HL-60 (cell line): ENCODE measurements around the gene RSRC2.

ENCODE experiments used
- DNase-seq, 2 experiments: peaks; one replicate each; pipeline ENCODE4 v3.0.0-alpha.2; 2010 to 2020; ENCODE audit warnings: low read depth in 1 of 2, low spot score in 1 of 2
- H3K27ac ChIP-seq: fragments of 250-450 bp; sonication (Bioruptor Pico); replicated peaks from 2 replicates; pipeline ENCODE4 v1.5.1; 2020; ENCODE audit warnings: mild to moderate bottlenecking, moderate library complexity
- H3K27me3 ChIP-seq: fragments of 250-450 bp; sonication (Bioruptor Pico); 2 replicates; pipeline ENCODE4 v1.5.1; 2021; ENCODE audit warnings: mild to moderate bottlenecking, moderate library complexity; ENCODE audit not compliant: insufficient read depth, poor library complexity, severe bottlenecking
- H3K4me3 ChIP-seq: replicated peaks from 2 replicates; pipeline ENCODE4 v1.5.1; 2011; ENCODE audit warnings: mild to moderate bottlenecking, control low read depth, low read length; ENCODE audit not compliant: insufficient read depth
- CTCF ChIP-seq: IDR thresholded peaks from one replicate; pipeline ENCODE4 v1.5.1; 2011; ENCODE audit warnings: low read length, control low read depth, inconsistent platforms; ENCODE audit not compliant: insufficient read depth
- GABPA ChIP-seq: IDR thresholded peaks from 2 replicates; pipeline ENCODE4 v1.6.1; 2012; ENCODE audit warnings: low read depth
- POLR2AphosphoS5 ChIP-seq: IDR thresholded peaks from 2 replicates; pipeline ENCODE4 v1.6.1; 2012; ENCODE audit warnings: low read depth
- REST ChIP-seq: IDR thresholded peaks from 2 replicates; pipeline ENCODE4 v1.6.1; 2012; ENCODE audit warnings: low read depth; ENCODE audit not compliant: insufficient replicate concordance
- SPI1 ChIP-seq: IDR thresholded peaks from 2 replicates; pipeline ENCODE4 v1.6.1; 2012; ENCODE audit warnings: low read depth, mild to moderate bottlenecking, borderline replicate concordance

The RSRC2 gene

DNA sequence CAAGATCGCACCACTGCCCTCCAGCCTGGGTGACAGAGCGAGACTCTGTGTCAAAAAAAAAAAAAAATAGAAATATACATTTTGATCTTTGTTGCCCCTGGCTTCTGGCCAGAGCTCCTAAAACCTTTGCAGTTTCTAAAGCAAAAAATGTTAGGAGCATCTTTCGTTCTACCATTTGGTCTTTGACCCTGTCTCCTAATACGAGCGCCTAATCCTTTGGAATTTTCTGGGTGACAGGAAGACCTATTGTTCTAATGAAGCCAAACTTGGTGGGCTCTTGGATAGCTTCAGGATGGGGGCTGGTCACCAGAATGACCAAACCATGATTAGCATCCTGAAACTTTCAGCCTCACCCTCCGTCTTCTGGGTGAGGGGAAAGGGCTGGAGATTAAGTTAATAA, 72.0 kb downstream of the RSRC2 start:
- Histone ChIP-seq H3K27ac (no peak overlapping the region), H3K27me3 (no peaks in the 10 kb centered on the region)

DNA sequence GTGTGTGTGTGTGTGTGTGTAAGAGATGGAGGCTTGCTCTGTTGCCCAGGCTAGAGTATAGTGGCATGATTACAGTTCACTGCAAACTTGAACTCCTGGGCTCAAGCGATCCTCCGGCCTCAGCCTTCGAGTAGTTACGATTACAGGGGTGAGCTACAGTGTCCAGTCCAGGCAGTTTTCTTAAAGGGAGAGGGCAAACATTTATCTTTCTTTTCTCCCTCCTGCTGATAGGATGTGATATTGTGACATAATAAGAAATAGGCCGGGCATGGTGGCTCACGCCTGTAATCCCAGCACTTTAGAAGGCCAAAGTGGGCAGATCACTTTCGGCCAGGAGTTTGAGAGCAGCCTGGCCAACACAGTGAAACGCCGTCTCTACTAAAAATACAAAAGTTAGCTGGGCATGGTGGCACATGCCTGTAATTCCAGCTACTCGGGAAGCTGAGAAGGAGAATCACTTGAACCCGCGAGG, 72.5 kb downstream of the RSRC2 start:
- Histone ChIP-seq H3K4me3 (no peak overlapping the region), H3K27ac (no peak overlapping the region), H3K27me3 (no peaks in the 10 kb centered on the region)
- no peak for DNase-seq
- TF ChIP-seq SPI1 (no peak), CTCF (no peak), REST (no peak), GABPA (no peak; the same call in 1 of the 2 replicates), POLR2AphosphoS5 (no peak)

More for the DNA sequence above, 72.0 kb downstream of the RSRC2 start:
- TF ChIP-seq SPI1, result no peak
- TF ChIP-seq POLR2AphosphoS5, result no peak
- TF ChIP-seq REST, result no peak
- no peak for TF ChIP-seq GABPA
- TF ChIP-seq CTCF, result no peak
- no peak for DNase-seq
- no peak overlapping the region for H3K4me3 ChIP-seq
